ENCODE measurements around the gene USP19.
A peak's percentile ranks its signal among the peaks of the same experiment; 100 is the strongest.

USP19 gene

GRCh38 chr3:49158792-49159191 lies 38.2 kb upstream of the USP19 start:
- H3K4me1 ChIP-seq (ENCODE audit: control insufficient read depth, insufficient read depth, low read length): 0 out of 2 replicates have a peak, but pooled peaks cover 3% of the 10 kb centered on the region
- no peak overlapping the region for H3K27ac ChIP-seq (ENCODE audit: low read depth, low read length)
- H3K4me3 ChIP-seq (ENCODE audit: low read depth, low read length): no peak overlapping the region
- no peaks in the 10 kb centered on the region for H3K9me3 ChIP-seq (ENCODE audit: control insufficient read depth, insufficient read depth, low read depth, low read length)
- no peaks in the 10 kb centered on the region; the same call in none of the 2 replicates for H3K27me3 ChIP-seq (ENCODE audit: control insufficient read depth, insufficient read depth, low read length)
- peaks cover 13% of the 10 kb centered on the region for H3K36me3 ChIP-seq (ENCODE audit: control insufficient read depth, insufficient read depth, low read length)
- no peak overlapping the region for H3K9ac ChIP-seq (ENCODE audit: low read length)

- no peaks in the 10 kb centered on the region for H3K9me3 ChIP-seq (ENCODE audit: control insufficient read depth, insufficient read depth, low read depth, low read length)
- H3K27ac ChIP-seq (ENCODE audit: low read depth, low read length): no peak overlapping the region
- H3K4me3 ChIP-seq (ENCODE audit: low read depth, low read length): no peak overlapping the region
- peaks cover 7% of the 10 kb centered on the region for H3K36me3 ChIP-seq (ENCODE audit: control insufficient read depth, insufficient read depth, low read length)
- no peaks in the 10 kb centered on the region; the same call in none of the 2 replicates for H3K27me3 ChIP-seq (ENCODE audit: control insufficient read depth, insufficient read depth, low read length)
- 0 out of 2 replicates have a peak, but pooled peaks cover 3% of the 10 kb centered on the region for H3K4me1 ChIP-seq (ENCODE audit: control insufficient read depth, insufficient read depth, low read length)
- H3K9ac ChIP-seq (ENCODE audit: low read length): no peak overlapping the region
Observed at GRCh38 chr3:49158103-49158709, 37.6 kb upstream of the USP19 start.

GRCh38 chr3:49157289-49157688 lies 36.7 kb upstream of the USP19 start:
- Histone ChIP-seq H3K27ac (ENCODE audit: low read depth, low read length) (no peak overlapping the region), H3K27me3 (ENCODE audit: control insufficient read depth, insufficient read depth, low read length) (no peaks in the 10 kb centered on the region; the same call in none of the 2 replicates), H3K9me3 (ENCODE audit: control insufficient read depth, insufficient read depth, low read depth, low read length) (no peaks in the 10 kb centered on the region), H3K9ac (ENCODE audit: low read length) (no peak overlapping the region), H3K4me1 (ENCODE audit: control insufficient read depth, insufficient read depth, low read length) (0 out of 2 replicates have a peak, but pooled peaks cover 3% of the 10 kb centered on the region), H3K4me3 (ENCODE audit: low read depth, low read length) (no peak overlapping the region), H3K36me3 (ENCODE audit: control insufficient read depth, insufficient read depth, low read length) (no peaks in the 10 kb centered on the region)

GRCh38 chr3:49153349-49153912 lies 32.8 kb upstream of the USP19 start:
- Histone ChIP-seq H3K9me3 (ENCODE audit: control insufficient read depth, insufficient read depth, low read depth, low read length) (no peaks in the 10 kb centered on the region), H3K4me3 (ENCODE audit: low read depth, low read length) (no peak overlapping the region), H3K27me3 (ENCODE audit: control insufficient read depth, insufficient read depth, low read length) (no peaks in the 10 kb centered on the region; the same call in none of the 2 replicates), H3K4me1 (ENCODE audit: control insufficient read depth, insufficient read depth, low read length) (0 out of 2 replicates have a peak, but pooled peaks cover 3% of the 10 kb centered on the region), H3K27ac (ENCODE audit: low read depth, low read length) (no peak overlapping the region), H3K36me3 (ENCODE audit: control insufficient read depth, insufficient read depth, low read length) (no peaks in the 10 kb centered on the region), H3K9ac (ENCODE audit: low read length) (no peak overlapping the region)

GRCh38 chr3:49151610-49152009 lies 31.0 kb upstream of the USP19 start:
- no peaks in the 10 kb centered on the region for H3K4me1 ChIP-seq (ENCODE audit: control insufficient read depth, insufficient read depth, low read length)
- no peak overlapping the region for H3K9ac ChIP-seq (ENCODE audit: low read length)
- peaks cover 2% of the 10 kb centered on the region for H3K27me3 ChIP-seq (ENCODE audit: control insufficient read depth, insufficient read depth, low read length)
- no peaks in the 10 kb centered on the region for H3K36me3 ChIP-seq (ENCODE audit: control insufficient read depth, insufficient read depth, low read length)
- no peak overlapping the region for H3K27ac ChIP-seq (ENCODE audit: low read depth, low read length)
- no peaks in the 10 kb centered on the region for H3K9me3 ChIP-seq (ENCODE audit: control insufficient read depth, insufficient read depth, low read depth, low read length)
- no peak overlapping the region for H3K4me3 ChIP-seq (ENCODE audit: low read depth, low read length)

- Histone ChIP-seq H3K4me1 (ENCODE audit: control insufficient read depth, insufficient read depth, low read length) (no peaks in the 10 kb centered on the region), H3K4me3 (ENCODE audit: low read depth, low read length) (no peak overlapping the region), H3K27ac (ENCODE audit: low read depth, low read length) (no peak overlapping the region), H3K9me3 (ENCODE audit: control insufficient read depth, insufficient read depth, low read depth, low read length) (peaks cover 8% of the 10 kb centered on the region), H3K36me3 (ENCODE audit: control insufficient read depth, insufficient read depth, low read length) (no peaks in the 10 kb centered on the region), H3K27me3 (ENCODE audit: control insufficient read depth, insufficient read depth, low read length) (peaks cover 2% of the 10 kb centered on the region; the same call in 1 of the 2 replicates), H3K9ac (ENCODE audit: low read length) (no peak overlapping the region)
Observed at GRCh38 chr3:49148159-49148558, 27.5 kb upstream of the USP19 start.

- H3K4me3 ChIP-seq (ENCODE audit: low read depth, low read length): no peak overlapping the region
- H3K9ac ChIP-seq (ENCODE audit: low read length): no peak overlapping the region
- H3K9me3 ChIP-seq (ENCODE audit: control insufficient read depth, insufficient read depth, low read depth, low read length): peaks cover 22% of the 10 kb centered on the region
- H3K27me3 ChIP-seq (ENCODE audit: control insufficient read depth, insufficient read depth, low read length): no peaks in the 10 kb centered on the region
- H3K27ac ChIP-seq (ENCODE audit: low read depth, low read length): no peak overlapping the region
- no peaks in the 10 kb centered on the region for H3K36me3 ChIP-seq (ENCODE audit: control insufficient read depth, insufficient read depth, low read length)
- H3K4me1 ChIP-seq (ENCODE audit: control insufficient read depth, insufficient read depth, low read length): no peaks in the 10 kb centered on the region
Observed at GRCh38 chr3:49140080-49140479, 19.5 kb upstream of the USP19 start.

GRCh38 chr3:49135499-49135898 lies 14.9 kb upstream of the USP19 start:
- no peak overlapping the region for H3K4me3 ChIP-seq (ENCODE audit: low read depth, low read length)
- no peak overlapping the region for H3K9ac ChIP-seq (ENCODE audit: low read length)
- no peak overlapping the region for H3K27ac ChIP-seq (ENCODE audit: low read depth, low read length)
- H3K27me3 ChIP-seq (ENCODE audit: control insufficient read depth, insufficient read depth, low read length): no peaks in the 10 kb centered on the region
- no peaks in the 10 kb centered on the region for H3K9me3 ChIP-seq (ENCODE audit: control insufficient read depth, insufficient read depth, low read depth, low read length)
- peaks cover 5% of the 10 kb centered on the region; the same call in 1 of the 2 replicates for H3K36me3 ChIP-seq (ENCODE audit: control insufficient read depth, insufficient read depth, low read length)
- peaks cover 8% of the 10 kb centered on the region for H3K4me1 ChIP-seq (ENCODE audit: control insufficient read depth, insufficient read depth, low read length)

- Histone ChIP-seq H3K36me3 (ENCODE audit: control insufficient read depth, insufficient read depth, low read length) (peaks cover 10% of the 10 kb centered on the region; the same call in 1 of the 2 replicates), H3K27ac (ENCODE audit: low read depth, low read length) (no peak overlapping the region), H3K4me1 (ENCODE audit: control insufficient read depth, insufficient read depth, low read length) (peaks cover 8% of the 10 kb centered on the region), H3K9me3 (ENCODE audit: control insufficient read depth, insufficient read depth, low read depth, low read length) (no peaks in the 10 kb centered on the region), H3K4me3 (ENCODE audit: low read depth, low read length) (no peak overlapping the region; the same call in 1 of the 2 replicates), H3K27me3 (ENCODE audit: control insufficient read depth, insufficient read depth, low read length) (no peaks in the 10 kb centered on the region), H3K9ac (ENCODE audit: low read length) (no peak overlapping the region)
Observed at GRCh38 chr3:49134471-49135265, 14.0 kb upstream of the USP19 start.

GRCh38 chr3:49133226-49133951 lies 12.8 kb upstream of the USP19 start:
- Histone ChIP-seq H3K27ac (ENCODE audit: low read depth, low read length) (peak overlapping the region; percentile 33; the same call in 1 of the 2 replicates), H3K36me3 (ENCODE audit: control insufficient read depth, insufficient read depth, low read length) (peaks cover 14% of the 10 kb centered on the region; the same call in 1 of the 2 replicates), H3K4me1 (ENCODE audit: control insufficient read depth, insufficient read depth, low read length) (peaks cover 8% of the 10 kb centered on the region), H3K4me3 (ENCODE audit: low read depth, low read length) (peak overlapping the region; percentile 79), H3K9me3 (ENCODE audit: control insufficient read depth, insufficient read depth, low read depth, low read length) (no peaks in the 10 kb centered on the region), H3K9ac (ENCODE audit: low read length) (peak overlapping the region; percentile 76), H3K27me3 (ENCODE audit: control insufficient read depth, insufficient read depth, low read length) (no peaks in the 10 kb centered on the region)
